PC-3 (cell line): ENCODE data around the gene MKNK1. TPM values are rescaled to one million over a fixed set of nuclear protein-coding genes. Genes with fewer than 3 reads are reported as not detected.
A peak's percentile ranks its signal among the peaks of the same experiment; 100 is the strongest.

ENCODE experiments used
- ATAC-seq: fragments of 200-7000 bp; cut with Tn5 transposase; 2 replicates; pipeline ENCODE4 v1.9.1; 2020; ENCODE audit warnings: mild to moderate bottlenecking, moderate library complexity
- BruUV-seq: library from RNA; stranded (reverse); fragments of 400-500 nt; replicated peaks from 2 replicates; lab custom pipeline; 2021; lab: Mats Ljungman, UMichigan
- CTCF ChIA-PET: fragments of 300-600 bp; sonication (Branson Sonifier 250); formaldehyde crosslinking; loops from one replicate; lab custom pipeline; 2022; ENCODE audit warnings: antibody characterized with exemption; lab: Charles Lee
- POLR2A ChIA-PET: fragments of 300-600 bp; sonication (Branson Sonifier 250); formaldehyde crosslinking; loops from one replicate; lab custom pipeline; 2022; ENCODE audit warnings: antibody characterized with exemption; ENCODE audit not compliant: unreplicated experiment; lab: Charles Lee
- DNase-seq: peaks from one replicate; pipeline ENCODE4 v3.0.0-alpha.2; 2015
- H2AFZ ChIP-seq: fragments of 300-600 bp; sonication (generic); 2 replicates; pipeline ENCODE4 v1.6.0; 2016; ENCODE audit warnings: antibody characterized with exemption, low read length
- H3F3A ChIP-seq: fragments of 300-600 bp; sonication (generic); one replicate; pipeline ENCODE4 v1.6.0; 2017; ENCODE audit warnings: antibody characterized with exemption, low read length, control low read depth, mild to moderate bottlenecking; ENCODE audit not compliant: unreplicated experiment
- H3K27ac ChIP-seq: fragments of 300-600 bp; sonication (generic); 2 replicates; pipeline ENCODE4 v1.5.1; 2016; ENCODE audit warnings: mild to moderate bottlenecking, low read length
- H3K27me3 ChIP-seq: fragments of 300-600 bp; sonication (generic); 2 replicates; pipeline ENCODE4 v1.6.1; 2016; ENCODE audit warnings: low read length, mixed read lengths
- H3K36me3 ChIP-seq: fragments of 300-600 bp; sonication (generic); 2 replicates; pipeline ENCODE4 v1.6.1; 2016; ENCODE audit warnings: low read depth, mixed run types, low read length, mixed read lengths
- H3K4me1 ChIP-seq: fragments of 300-600 bp; sonication (generic); 2 replicates; pipeline ENCODE4 v1.5.1; 2016; ENCODE audit warnings: low read length; ENCODE audit not compliant: insufficient read depth
- H3K4me2 ChIP-seq: fragments of 300-600 bp; sonication (generic); 2 replicates; pipeline ENCODE4 v1.6.0; 2016; ENCODE audit warnings: low read length
- H3K4me3 ChIP-seq: fragments of 300-600 bp; sonication (generic); 2 replicates; pipeline ENCODE4 v1.5.1; 2016; ENCODE audit warnings: mild to moderate bottlenecking, low read length, mixed read lengths
- H3K79me2 ChIP-seq: fragments of 300-600 bp; sonication (generic); 2 replicates; pipeline ENCODE4 v1.6.1; 2017; ENCODE audit warnings: low read length, mixed read lengths
- H3K9ac ChIP-seq: fragments of 300-600 bp; sonication (generic); 2 replicates; pipeline ENCODE4 v1.6.0; 2016; ENCODE audit warnings: mild to moderate bottlenecking, low read length
- H3K9me2 ChIP-seq: fragments of 300-600 bp; sonication (generic); replicated peaks from 2 replicates; pipeline ENCODE4 v1.6.1; 2016; ENCODE audit warnings: mixed run types, low read length, mixed read lengths
- H3K9me3 ChIP-seq: fragments of 300-600 bp; sonication (generic); 2 replicates; pipeline ENCODE4 v1.6.1; 2016; ENCODE audit warnings: low read length, mixed read lengths
- H4K20me1 ChIP-seq: fragments of 300-600 bp; sonication (generic); 2 replicates; pipeline ENCODE4 v1.6.1; 2016; ENCODE audit warnings: low read length, mixed read lengths
- CTCF ChIP-seq: fragments of 300-600 bp; sonication (generic); conservative IDR thresholded peaks from 2 replicates; pipeline ENCODE4 v1.5.1; 2017; ENCODE audit warnings: antibody characterized with exemption, low read depth, mild to moderate bottlenecking, low read length
- EZH2 ChIP-seq: fragments of 300-600 bp; sonication (generic); IDR thresholded peaks from one replicate; pipeline ENCODE4 v1.6.1; 2017; ENCODE audit warnings: antibody characterized with exemption, mild to moderate bottlenecking, low read length; ENCODE audit not compliant: unreplicated experiment
- EZH2phosphoT487 ChIP-seq: fragments of 300-600 bp; sonication (generic); IDR thresholded peaks from 2 replicates; pipeline ENCODE4 v1.6.1; 2018; ENCODE audit warnings: mild to moderate bottlenecking, antibody characterized with exemption, low read length, borderline replicate concordance
- intact Hi-C: fragments of 100-400 bp; cut with micrococcal nuclease; formaldehyde crosslinking; loops from 2 replicates; pipeline ENCODE4 v1.9.0; 2023
- total RNA-seq: library from RNA; depleted of rRNA; stranded (reverse); fragments of >200 nt; gene quantifications from 2 replicates; pipeline ENCODE4 v1.2.3, GENCODE V29; 2014

Gene MKNK1
- total RNA-seq, 1 experiment from 2014 or later, result 36.8 TPM

DNA sequence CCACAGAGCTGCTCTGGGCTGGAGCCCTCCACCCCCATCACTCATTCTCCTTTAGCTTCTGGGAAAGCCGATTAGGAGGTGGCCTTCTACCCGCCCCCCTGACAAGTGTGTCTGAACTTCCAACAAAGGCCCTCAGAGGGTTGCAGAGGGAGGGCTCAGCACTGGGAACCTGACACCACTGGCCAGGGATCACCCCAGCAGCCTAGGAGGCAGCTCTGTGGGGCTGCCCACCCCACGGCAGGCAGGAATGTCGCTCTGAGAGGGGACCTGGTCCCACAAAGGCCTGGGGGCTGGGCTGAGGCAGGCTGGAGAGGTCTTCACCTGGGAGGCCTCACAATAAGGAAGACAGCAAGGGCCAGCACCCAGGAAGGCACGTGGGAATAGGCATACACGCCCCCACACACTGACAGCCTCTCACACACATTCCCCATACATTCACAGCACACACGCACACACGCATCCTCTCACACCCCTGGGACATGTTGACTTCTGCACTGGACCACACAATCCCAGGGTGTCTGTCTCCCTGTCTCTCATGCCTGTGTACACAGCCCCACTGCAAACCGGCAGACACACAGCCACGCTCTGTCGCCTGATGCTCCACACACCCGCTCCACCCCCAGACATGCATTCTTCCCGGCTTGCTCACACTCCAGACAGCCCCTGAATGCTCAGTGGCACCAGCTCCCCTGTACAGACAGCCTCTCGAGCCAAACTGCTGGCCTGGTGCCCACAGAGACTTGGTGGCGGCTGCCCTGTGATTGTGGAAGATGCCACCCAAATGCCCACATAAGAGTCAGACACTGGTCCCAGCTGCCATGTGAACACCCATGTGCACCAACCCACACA is 83.8 kb downstream of the MKNK1 start:
- Histone ChIP-seq H3K4me2 (peak overlapping the region; percentile 59), H3F3A (no peaks in the 10 kb centered on the region), H2AFZ (peak overlapping the region; percentile 61), H3K9ac (no peak overlapping the region), H3K9me2 (no peaks in the 10 kb centered on the region), H3K4me3 (no peak overlapping the region), H3K27me3 (no peaks in the 10 kb centered on the region), H3K9me3 (no peaks in the 10 kb centered on the region), H3K36me3 (no peaks in the 10 kb centered on the region), H4K20me1 (no peaks in the 10 kb centered on the region), H3K79me2 (no peaks in the 10 kb centered on the region), H3K4me1 (peaks cover 62% of the 10 kb centered on the region), H3K27ac (peak overlapping the region; percentile 23)
- intact Hi-C loops, result no loop called here
- DNase-seq, result peak; percentile 87
- BruUV-seq, result no TSS peak
- TF ChIP-seq EZH2 (no peak), EZH2phosphoT487 (no peak), CTCF (no peak)
- peak; percentile 60 for ATAC-seq
- ChIA-PET POLR2A (no interaction called here), CTCF (no interaction called here)

GRCh38 chr1:46519209-46519608 is 84.9 kb downstream of the MKNK1 start:
- H3K36me3 ChIP-seq, result no peaks in the 10 kb centered on the region
- no peaks in the 10 kb centered on the region for H3K9me3 ChIP-seq
- H3K4me2 ChIP-seq, result no peak overlapping the region
- H3K27me3 ChIP-seq, result no peaks in the 10 kb centered on the region
- no TSS peak for BruUV-seq
- ChIA-PET CTCF (no interaction called here), POLR2A (no interaction called here)
- H2AFZ ChIP-seq, result no peak overlapping the region
- H3K9ac ChIP-seq, result no peak overlapping the region
- no peak overlapping the region for H3K27ac ChIP-seq
- peaks cover 62% of the 10 kb centered on the region for H3K4me1 ChIP-seq
- no peaks in the 10 kb centered on the region for H4K20me1 ChIP-seq
- no peak for TF ChIP-seq EZH2phosphoT487
- no peak for TF ChIP-seq EZH2
- TF ChIP-seq CTCF, result no peak
- H3K4me3 ChIP-seq, result no peak overlapping the region
- no peaks in the 10 kb centered on the region for H3K79me2 ChIP-seq
- H3F3A ChIP-seq, result no peaks in the 10 kb centered on the region
- DNase-seq (peak; percentile 58), ATAC-seq (peak; percentile 14; the same call in 1 of the 2 replicates)
- intact Hi-C loops, result loop anchor here (2.0 kb wide), 1 partner anchor 112 kb away; no protein-coding TSS in a partner anchor
- H3K9me2 ChIP-seq, result no peaks in the 10 kb centered on the region
